Stimulated activated CD4-positive, alpha-beta T cell treated with anti-CD3 and anti-CD28 coated beads, Interleukin-12 subunit alpha, Interleukin-12 subunit beta, amount 100 ng/mL, for 4 hours (primary cell): Measurements from ENCODE around the gene C17orf114.

Experiments
- DNase-seq: peaks from one replicate; pipeline ENCODE4 v3.0.0-alpha.2; 2020

C17orf114 gene

GRCh38 chr17:4785311-4786105, 16.6 kb downstream of the C17orf114 start:
- no peak for DNase-seq

- no peak for DNase-seq
These were observed 19.5 kb downstream of the C17orf114 start for GRCh38 chr17:4782652-4783051.

- no peak for DNase-seq
These were observed 21.7 kb downstream of the C17orf114 start for GRCh38 chr17:4780325-4780955.

GRCh38 chr17:4777969-4778760, 24.0 kb downstream of the C17orf114 start:
- DNase-seq, result no peak

- no peak for DNase-seq
These were observed 29.9 kb downstream of the C17orf114 start for GRCh38 chr17:4772235-4772613.

- no peak for DNase-seq
These were observed 30.5 kb downstream of the C17orf114 start, which contains the start of gene TM4SF5 for GRCh38 chr17:4771519-4772234. Gene TM4SF5, plus strand, starts transcription at chr17:4771886. Its CDS starts 37 bp downstream, at chr17:4771923.

GRCh38 chr17:4769628-4770027, 32.5 kb downstream of the C17orf114 start:
- DNase-seq, result no peak

DNA sequence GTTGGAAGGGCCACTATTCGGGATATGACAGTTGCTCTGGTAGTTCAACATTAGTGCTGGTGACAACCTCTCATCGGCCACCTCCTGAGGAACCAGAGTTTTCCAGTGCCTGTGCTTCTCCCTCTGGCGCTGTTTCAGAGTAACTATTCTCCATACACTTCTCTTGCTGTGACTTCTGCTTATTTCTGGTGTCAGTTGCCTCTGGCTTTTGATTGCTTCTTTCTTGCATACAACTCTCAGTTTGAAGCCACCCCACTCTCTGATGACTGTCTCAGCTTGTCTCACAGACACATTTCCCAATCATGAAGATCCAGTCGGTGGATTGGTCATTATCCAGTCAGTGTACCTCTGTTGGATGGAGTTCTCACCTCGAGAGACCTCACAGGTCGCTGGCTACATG, 33.8 kb downstream of the C17orf114 start:
- no peak for DNase-seq

GRCh38 chr17:4766723-4767122, 35.4 kb downstream of the C17orf114 start:
- no peak for DNase-seq

DNA sequence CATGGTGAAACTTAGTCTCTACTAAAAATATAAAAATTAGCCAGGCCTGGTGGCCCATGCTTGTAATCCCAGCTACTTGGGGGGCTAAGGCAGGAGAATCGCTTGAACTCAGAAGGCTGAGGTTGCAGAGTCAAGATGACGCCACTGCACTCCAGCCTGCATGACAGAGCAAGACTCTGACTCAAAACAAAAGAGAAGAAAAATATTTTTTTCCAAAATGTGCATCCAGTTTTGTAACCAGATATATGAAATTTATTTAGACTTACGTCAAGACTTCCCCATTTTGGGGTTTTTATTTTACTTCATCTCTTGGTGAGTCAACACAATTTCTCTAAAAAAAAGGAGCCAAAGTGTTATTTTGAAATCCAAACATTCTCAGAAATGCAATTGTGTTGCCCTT, 35.9 kb downstream of the C17orf114 start:
- no peak for DNase-seq

- DNase-seq, result no peak
These were observed 37.5 kb downstream of the C17orf114 start for GRCh38 chr17:4764595-4764994.

DNA sequence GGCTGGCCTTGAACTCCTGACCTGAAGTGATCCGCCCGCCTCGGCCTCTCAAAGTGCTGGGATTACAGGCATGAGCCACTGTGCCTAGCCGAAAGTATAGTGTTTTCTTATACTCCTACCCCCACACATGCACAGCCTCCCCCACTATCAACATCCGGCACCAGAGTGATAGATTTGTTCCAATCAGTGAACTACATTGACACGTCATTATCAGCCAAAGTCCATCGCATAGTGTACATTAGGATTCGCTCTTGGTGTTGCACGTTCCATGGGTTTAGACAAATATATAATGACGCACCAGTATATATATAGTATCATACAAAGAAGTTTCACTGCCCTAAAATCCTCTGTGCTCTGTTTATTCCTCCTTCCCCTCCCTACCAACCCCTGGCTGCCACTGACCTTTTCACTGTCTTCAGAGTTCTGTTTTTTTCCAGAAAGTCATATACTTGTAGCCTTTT, 42.3 kb downstream of the C17orf114 start:
- DNase-seq, result no peak

- no peak for DNase-seq
These were observed 48.7 kb downstream of the C17orf114 start for GRCh38 chr17:4753392-4753791.

GRCh38 chr17:4751932-4752331, 50.2 kb downstream of the C17orf114 start:
- DNase-seq, result no peak
